Measurements from ENCODE around the gene ZACN.

DNA sequence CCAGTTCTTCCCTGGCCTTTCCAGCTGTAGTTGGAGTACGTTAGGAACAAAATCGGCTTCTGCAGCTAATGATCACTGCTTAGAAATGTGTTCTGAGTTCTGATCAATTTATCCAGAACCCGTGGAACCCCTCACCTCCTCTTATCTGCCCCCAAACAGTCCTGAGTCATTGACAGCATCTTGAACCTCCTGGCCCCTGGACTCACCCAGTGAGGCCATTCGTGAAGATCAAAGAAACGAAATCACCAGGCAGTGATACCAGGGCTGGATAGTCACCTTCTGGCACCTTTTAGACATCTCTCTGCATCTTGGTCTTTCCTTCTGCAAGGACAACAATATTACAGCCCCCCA lies 41.7 kb downstream of the ZACN start:
- TF ChIP-seq, protein P1, sequence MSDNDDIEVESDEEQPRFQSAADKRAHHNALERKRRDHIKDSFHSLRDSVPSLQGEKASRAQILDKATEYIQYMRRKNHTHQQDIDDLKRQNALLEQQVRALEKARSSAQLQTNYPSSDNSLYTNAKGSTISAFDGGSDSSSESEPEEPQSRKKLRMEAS (IDR thresholded peaks at IDR 0.05; ENCODE audit: insufficient read depth, insufficient read length): no peak
- TF ChIP-seq, protein P2, sequence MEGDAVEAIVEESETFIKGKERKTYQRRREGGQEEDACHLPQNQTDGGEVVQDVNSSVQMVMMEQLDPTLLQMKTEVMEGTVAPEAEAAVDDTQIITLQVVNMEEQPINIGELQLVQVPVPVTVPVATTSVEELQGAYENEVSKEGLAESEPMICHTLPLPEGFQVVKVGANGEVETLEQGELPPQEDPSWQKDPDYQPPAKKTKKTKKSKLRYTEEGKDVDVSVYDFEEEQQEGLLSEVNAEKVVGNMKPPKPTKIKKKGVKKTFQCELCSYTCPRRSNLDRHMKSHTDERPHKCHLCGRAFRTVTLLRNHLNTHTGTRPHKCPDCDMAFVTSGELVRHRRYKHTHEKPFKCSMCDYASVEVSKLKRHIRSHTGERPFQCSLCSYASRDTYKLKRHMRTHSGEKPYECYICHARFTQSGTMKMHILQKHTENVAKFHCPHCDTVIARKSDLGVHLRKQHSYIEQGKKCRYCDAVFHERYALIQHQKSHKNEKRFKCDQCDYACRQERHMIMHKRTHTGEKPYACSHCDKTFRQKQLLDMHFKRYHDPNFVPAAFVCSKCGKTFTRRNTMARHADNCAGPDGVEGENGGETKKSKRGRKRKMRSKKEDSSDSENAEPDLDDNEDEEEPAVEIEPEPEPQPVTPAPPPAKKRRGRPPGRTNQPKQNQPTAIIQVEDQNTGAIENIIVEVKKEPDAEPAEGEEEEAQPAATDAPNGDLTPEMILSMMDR (IDR thresholded peaks at IDR 0.05; ENCODE audit: extremely low read depth in 1 of 2, insufficient read depth in 1 of 2, low read depth in 1 of 2, low read length in 2 of 2): no peak
- no peak for TF ChIP-seq EZH2 (IDR thresholded peaks at IDR 0.05; ENCODE audit: borderline replicate concordance, low read depth, low read length, severe bottlenecking)
- no peak for TF ChIP-seq MYC (IDR thresholded peaks at IDR 0.05; ENCODE audit: low read depth, low read length)
- no peak for TF ChIP-seq POLR2AphosphoS5 (IDR thresholded peaks at IDR 0.05; ENCODE audit: insufficient read depth, low read depth, low read length)
- no peak for TF ChIP-seq POLR2A (IDR thresholded peaks at IDR 0.05; ENCODE audit: low read depth, low read length)
- no peak for TF ChIP-seq GATA2 (IDR thresholded peaks at IDR 0.05; ENCODE audit: insufficient read depth, insufficient read length, low read depth, low read length)

Measured in endothelial cell of umbilical vein (primary cell).